GM18526 (cell line): ENCODE results near the gene TBL1XR1.

Source experiments
- POLR2A ChIP-seq: IDR thresholded peaks from 3 replicates; pipeline ENCODE4 v1.6.1; 2011; ENCODE audit not compliant: insufficient read length; ENCODE audit errors: extremely low read depth

The TBL1XR1 gene

GRCh38 chr3:177069514-177070329, 127.6 kb downstream of the TBL1XR1 start:
- TF ChIP-seq POLR2A: no peak

GRCh38 chr3:177068967-177069366, 128.3 kb downstream of the TBL1XR1 start:
- no peak for TF ChIP-seq POLR2A

GRCh38 chr3:177066068-177066467, 131.2 kb downstream of the TBL1XR1 start:
- no peak for TF ChIP-seq POLR2A

- TF ChIP-seq POLR2A: no peak
These were observed 131.8 kb downstream of the TBL1XR1 start for GRCh38 chr3:177065285-177066033.

GRCh38 chr3:177062052-177062732, 135.1 kb downstream of the TBL1XR1 start:
- TF ChIP-seq POLR2A: no peak

GRCh38 chr3:177061369-177061768, 135.9 kb downstream of the TBL1XR1 start:
- no peak for TF ChIP-seq POLR2A

- no peak for TF ChIP-seq POLR2A
These were observed 136.8 kb downstream of the TBL1XR1 start for GRCh38 chr3:177060492-177060891.

- TF ChIP-seq POLR2A: no peak
These were observed 138.6 kb downstream of the TBL1XR1 start for GRCh38 chr3:177058648-177059047.

GRCh38 chr3:177057768-177058167, 139.5 kb downstream of the TBL1XR1 start:
- TF ChIP-seq POLR2A: no peak

GRCh38 chr3:177056927-177057326, 140.4 kb downstream of the TBL1XR1 start:
- TF ChIP-seq POLR2A: no peak

GRCh38 chr3:177055605-177056571, 141.4 kb downstream of the TBL1XR1 start:
- TF ChIP-seq POLR2A: no peak

- no peak for TF ChIP-seq POLR2A
These were observed 144.2 kb downstream of the TBL1XR1 start for GRCh38 chr3:177053107-177053506.

- TF ChIP-seq POLR2A: no peak
These were observed 145.9 kb downstream of the TBL1XR1 start for GRCh38 chr3:177051411-177051810.

- no peak for TF ChIP-seq POLR2A
These were observed 146.6 kb downstream of the TBL1XR1 start for GRCh38 chr3:177050501-177051237.
